ENCODE data around the gene ONECUT3. TPM values are rescaled to one million over a fixed set of nuclear protein-coding genes. Genes with fewer than 3 reads are reported as not detected.

Gene ONECUT3
- total and polyA plus RNA-seq, 9 of the 15 experiments (the other 6 are each of a cell fraction or from before 2014, with no cell fraction given): not detected

- no peak for TF ChIP-seq ZNF124 (CRISPR knock-in tag; IDR thresholded peaks at IDR 0.05)
- TF ChIP-seq KAT7 (CRISPR knock-in tag; IDR thresholded peaks at IDR 0.05; ENCODE audit: borderline replicate concordance): no peak
- peak; percentile 45; the same call in 1 of the 2 replicates for TF ChIP-seq TOE1 (IDR thresholded peaks at IDR 0.05; ENCODE audit: borderline replicate concordance)
- TF ChIP-seq TOE1 (CRISPR knock-in tag; IDR thresholded peaks at IDR 0.05; ENCODE audit: borderline replicate concordance, low read depth): no peak
- TF ChIP-seq CTBP1 (IDR thresholded peaks at IDR 0.05; ENCODE audit: borderline replicate concordance): peak; percentile 71
- TF ChIP-seq EZH2 (IDR thresholded peaks at IDR 0.05; ENCODE audit: borderline replicate concordance, low read depth, low read length): no peak
- TF ChIP-seq ELF1 (tag; IDR thresholded peaks at IDR 0.05): no peak
- TF ChIP-seq ZNF696 (CRISPR knock-in tag; conservative IDR thresholded peaks at IDR 0.05): no peak
- peak; percentile 13; the same call in 1 of the 2 replicates for TF ChIP-seq GABPB1 (CRISPR knock-in tag; IDR thresholded peaks at IDR 0.05)
- no peak for TF ChIP-seq GTF2A2 (tag; IDR thresholded peaks at IDR 0.05)
- no peak for TF ChIP-seq ATF6 (CRISPR knock-in tag; IDR thresholded peaks at IDR 0.05)
- no peak for TF ChIP-seq ZSCAN29 (IDR thresholded peaks at IDR 0.05)
- no peak for TF ChIP-seq HSF4 (CRISPR knock-in tag; IDR thresholded peaks at IDR 0.05; ENCODE audit: borderline replicate concordance)
- TF ChIP-seq EP300 (IDR thresholded peaks at IDR 0.05; ENCODE audit: low read length): peak; percentile 10
- TF ChIP-seq GATA2 (CRISPR knock-in tag; IDR thresholded peaks at IDR 0.05): no peak
- TF ChIP-seq MLX (CRISPR knock-in tag; conservative IDR thresholded peaks at IDR 0.05): no peak
- TF ChIP-seq CHD2 (IDR thresholded peaks at IDR 0.05; ENCODE audit: low read depth, low read length): peak; percentile 56; the same call in 1 of the 2 replicates
- no peak for TF ChIP-seq ZNF655 (CRISPR knock-in tag; IDR thresholded peaks at IDR 0.05)
- no peak; a peak in 1 of 4 replicates for TF ChIP-seq TRIM24 (IDR thresholded peaks at IDR 0.05)
- peak; percentile 58 for TF ChIP-seq NEUROD1 (IDR thresholded peaks at IDR 0.05; ENCODE audit: borderline replicate concordance, low read depth, low read length, partially characterized antibody)
- TF ChIP-seq ZKSCAN8 (CRISPR knock-in tag; IDR thresholded peaks at IDR 0.05): no peak
- TF ChIP-seq ZNF41 (CRISPR knock-in tag; conservative IDR thresholded peaks at IDR 0.05): no peak
- TF ChIP-seq GABPA (tag; conservative IDR thresholded peaks at IDR 0.05; ENCODE audit: low read depth): peak; percentile 57
- TF ChIP-seq ZFP91 (CRISPR knock-in tag; IDR thresholded peaks at IDR 0.05): no peak
Observed at GRCh38 chr19:1747285-1748114, 5.8 kb upstream of the ONECUT3 start (continued).
